ENCODE data around the gene PROK1.

Gene PROK1

GRCh38 chr1:110477967-110478640 lies 27.2 kb downstream of the PROK1 start:
- DNase-seq (ENCODE audit: low read depth) = no peak
- H3K4me3 ChIP-seq (ENCODE audit: control insufficient read depth, low read depth, low read length) = no peak overlapping the region
- TF ChIP-seq, protein P1, sequence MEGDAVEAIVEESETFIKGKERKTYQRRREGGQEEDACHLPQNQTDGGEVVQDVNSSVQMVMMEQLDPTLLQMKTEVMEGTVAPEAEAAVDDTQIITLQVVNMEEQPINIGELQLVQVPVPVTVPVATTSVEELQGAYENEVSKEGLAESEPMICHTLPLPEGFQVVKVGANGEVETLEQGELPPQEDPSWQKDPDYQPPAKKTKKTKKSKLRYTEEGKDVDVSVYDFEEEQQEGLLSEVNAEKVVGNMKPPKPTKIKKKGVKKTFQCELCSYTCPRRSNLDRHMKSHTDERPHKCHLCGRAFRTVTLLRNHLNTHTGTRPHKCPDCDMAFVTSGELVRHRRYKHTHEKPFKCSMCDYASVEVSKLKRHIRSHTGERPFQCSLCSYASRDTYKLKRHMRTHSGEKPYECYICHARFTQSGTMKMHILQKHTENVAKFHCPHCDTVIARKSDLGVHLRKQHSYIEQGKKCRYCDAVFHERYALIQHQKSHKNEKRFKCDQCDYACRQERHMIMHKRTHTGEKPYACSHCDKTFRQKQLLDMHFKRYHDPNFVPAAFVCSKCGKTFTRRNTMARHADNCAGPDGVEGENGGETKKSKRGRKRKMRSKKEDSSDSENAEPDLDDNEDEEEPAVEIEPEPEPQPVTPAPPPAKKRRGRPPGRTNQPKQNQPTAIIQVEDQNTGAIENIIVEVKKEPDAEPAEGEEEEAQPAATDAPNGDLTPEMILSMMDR (conservative IDR thresholded peaks at IDR 0.05; ENCODE audit: control insufficient read depth, insufficient read depth, low read depth, low read length) = no peak

- no peak for DNase-seq (ENCODE audit: low read depth)
- TF ChIP-seq, protein P1 (conservative IDR thresholded peaks at IDR 0.05; ENCODE audit: control insufficient read depth, insufficient read depth, low read depth, low read length) = no peak
- H3K4me3 ChIP-seq (ENCODE audit: control insufficient read depth, low read depth, low read length) = no peak overlapping the region
Measured at GRCh38 chr1:110478886-110479285, 27.9 kb downstream of the PROK1 start.

DNA sequence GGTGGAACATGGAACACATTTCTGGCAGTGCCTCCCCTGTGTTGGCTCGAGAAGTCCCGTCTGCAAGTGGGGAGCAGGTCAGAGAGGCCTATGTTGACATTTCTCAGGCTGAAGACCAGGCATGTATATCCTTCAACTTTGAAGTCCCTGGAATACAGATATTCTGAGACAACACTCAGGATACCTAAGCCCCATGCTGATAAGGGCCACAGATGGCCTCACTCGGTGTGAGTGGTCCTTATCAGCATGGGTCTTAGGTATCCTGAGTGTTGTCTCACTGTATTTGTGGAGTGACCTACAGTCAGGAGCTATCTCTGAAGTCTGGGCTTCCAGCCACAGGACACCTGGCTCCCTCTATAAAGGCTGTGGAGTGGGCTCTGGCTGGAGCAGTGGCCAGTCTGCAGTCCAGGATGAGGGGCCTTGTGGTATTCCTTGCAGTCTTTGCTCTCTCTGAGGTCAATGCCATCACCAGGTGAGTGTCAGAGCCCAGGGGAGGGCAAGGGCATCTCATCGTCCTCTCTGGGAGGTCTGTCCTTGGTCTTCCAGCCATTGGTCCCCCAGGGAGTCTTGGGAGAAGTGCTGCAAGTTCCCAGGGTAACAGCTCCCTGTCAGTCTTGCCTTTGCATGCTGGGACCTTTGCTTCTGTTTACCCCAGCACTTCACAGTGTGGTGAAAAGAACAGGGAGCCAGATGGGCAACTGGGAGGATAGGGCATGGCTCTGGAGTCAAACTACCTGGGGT lies 29.6 kb downstream of the PROK1 start:
- TF ChIP-seq, protein P1 (conservative IDR thresholded peaks at IDR 0.05; ENCODE audit: control insufficient read depth, insufficient read depth, low read depth, low read length) = no peak
- DNase-seq (ENCODE audit: low read depth) = no peak
- no peak overlapping the region for H3K4me3 ChIP-seq (ENCODE audit: control insufficient read depth, low read depth, low read length)

DNA sequence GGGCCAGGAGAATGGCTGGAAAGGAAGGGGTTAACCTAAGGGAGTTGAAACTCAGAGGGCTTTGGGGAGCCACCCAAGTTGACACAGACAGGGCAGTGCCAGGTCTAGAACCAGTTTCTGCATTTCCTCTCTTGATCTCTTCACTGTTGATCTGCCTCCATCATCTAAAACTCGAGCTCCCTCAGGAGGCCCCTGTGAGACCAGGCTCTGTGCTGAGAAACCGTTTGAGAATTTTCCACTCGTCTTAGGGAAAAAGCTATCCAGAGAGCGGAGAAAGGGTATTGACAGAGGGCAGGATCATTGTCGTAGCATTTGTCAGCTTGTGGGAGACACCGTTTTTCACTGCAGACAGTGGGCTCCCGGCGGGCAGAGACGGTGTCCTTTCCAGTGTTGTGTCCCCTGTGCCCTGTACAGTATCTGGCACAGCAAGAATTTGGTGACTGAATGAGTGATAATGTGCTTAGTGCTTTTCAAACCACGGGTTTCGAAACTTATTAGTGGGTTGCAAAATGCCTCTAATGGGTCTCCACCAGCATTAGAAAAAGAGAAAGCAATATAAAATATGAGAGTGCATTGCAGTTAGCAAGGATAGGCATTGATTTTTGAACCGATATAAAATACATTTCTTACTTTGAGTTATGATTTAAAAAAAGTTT lies 31.1 kb downstream of the PROK1 start:
- TF ChIP-seq, protein P1 (conservative IDR thresholded peaks at IDR 0.05; ENCODE audit: control insufficient read depth, insufficient read depth, low read depth, low read length) = no peak
- H3K4me3 ChIP-seq (ENCODE audit: control insufficient read depth, low read depth, low read length) = no peak overlapping the region
- no peak for DNase-seq (ENCODE audit: low read depth)

DNA sequence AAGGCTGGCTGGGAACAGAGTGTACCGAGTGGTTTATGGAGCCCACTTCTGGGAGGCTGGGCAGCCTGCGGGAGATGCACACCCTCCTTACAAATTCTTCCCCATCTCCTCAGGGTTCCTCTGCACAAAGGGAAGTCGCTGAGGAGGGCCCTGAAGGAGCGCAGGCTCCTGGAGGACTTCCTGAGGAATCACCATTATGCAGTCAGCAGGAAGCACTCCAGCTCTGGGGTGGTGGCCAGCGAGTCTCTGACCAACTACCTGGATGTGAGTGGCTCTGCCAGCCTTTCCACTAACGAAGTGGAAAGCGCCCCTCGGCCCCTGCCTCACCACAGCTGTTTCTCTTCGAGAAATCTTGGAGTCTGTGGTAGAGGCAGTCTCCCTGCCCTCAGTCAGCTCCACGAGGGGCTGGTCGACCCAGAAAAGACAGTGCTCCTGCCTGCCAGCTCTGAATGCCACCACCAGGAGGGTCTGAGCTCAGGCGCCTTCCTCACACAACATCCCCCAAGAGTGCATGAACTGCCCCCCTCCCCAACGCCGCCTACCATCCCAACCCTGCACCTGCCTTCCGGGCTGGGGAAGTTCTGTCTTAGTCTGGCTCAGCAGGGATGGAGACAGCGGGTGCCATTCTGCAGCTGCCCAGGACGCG lies 31.8 kb downstream of the PROK1 start:
- no peak overlapping the region for H3K4me3 ChIP-seq (ENCODE audit: control insufficient read depth, low read depth, low read length)
- TF ChIP-seq, protein P1 (conservative IDR thresholded peaks at IDR 0.05; ENCODE audit: control insufficient read depth, insufficient read depth, low read depth, low read length) = no peak

DNA sequence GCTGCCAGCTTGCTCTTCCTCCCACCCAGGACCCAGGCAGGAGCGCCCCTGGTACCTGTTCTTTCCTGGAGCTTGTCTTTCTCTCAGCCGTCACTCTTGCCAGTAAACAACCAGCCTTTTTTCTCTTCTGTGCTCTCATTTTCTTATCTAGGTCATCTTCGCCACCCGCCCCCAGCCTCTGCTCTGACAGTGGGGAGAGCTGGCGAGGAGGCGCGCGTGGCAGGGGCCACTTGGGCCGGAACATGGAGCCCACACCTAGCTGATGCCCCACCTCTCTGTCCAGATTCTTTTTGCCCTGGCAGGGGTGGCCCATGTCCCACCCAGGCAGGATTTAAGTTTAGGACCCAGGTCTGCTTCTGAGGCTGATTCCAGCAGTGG lies 32.3 kb downstream of the PROK1 start:
- H3K4me3 ChIP-seq (ENCODE audit: control insufficient read depth, low read depth, low read length) = no peak overlapping the region
- DNase-seq (ENCODE audit: low read depth) = no peak
- TF ChIP-seq, protein P1 (conservative IDR thresholded peaks at IDR 0.05; ENCODE audit: control insufficient read depth, insufficient read depth, low read depth, low read length) = no peak

More for the DNA sequence above, 31.8 kb downstream of the PROK1 start:
- no peak for DNase-seq (ENCODE audit: low read depth)

All from fibroblast of mammary gland (primary cell).